Activated CD8-positive, alpha-beta memory T cell treated with anti-CD3 and anti-CD28 coated beads, Interleukin-2, amount 10 ng/mL, durations not matched to agents 7 days and 5 days (primary cell): Measurements from ENCODE around the gene ANKS6. TPM values are rescaled to one million over a fixed set of nuclear protein-coding genes. Genes with fewer than 3 reads are reported as not detected.

Experiments
- ATAC-seq: fragments of 150-1000 bp; cut with Tn5 transposase; one replicate; pipeline ENCODE4 v1.10.0; 2021; ENCODE audit warnings: moderate library complexity
- CTCF ChIA-PET: fragments of 350-600 bp; sonication (Branson Sonifier 250); formaldehyde crosslinking; loops from one replicate; lab custom pipeline; 2021; ENCODE audit warnings: antibody characterized with exemption; lab: Charles Lee
- DNase-seq: peaks from one replicate; pipeline ENCODE4 v3.0.0-alpha.2; 2020
- H3K27ac Mint-ChIP-seq: one replicate; pipeline ENCODE4 v1.8.0; 2021; ENCODE audit warnings: mild to moderate bottlenecking, mixed read lengths
- H3K27me3 Mint-ChIP-seq: one replicate; pipeline ENCODE4 v1.8.0; 2021; ENCODE audit warnings: mixed read lengths
- H3K36me3 Mint-ChIP-seq: one replicate; pipeline ENCODE4 v1.8.0; 2021; ENCODE audit warnings: mild to moderate bottlenecking, mixed read lengths
- H3K4me1 Mint-ChIP-seq: one replicate; pipeline ENCODE4 v1.8.0; 2021; ENCODE audit warnings: mixed read lengths
- H3K4me3 Mint-ChIP-seq: one replicate; pipeline ENCODE4 v1.8.0; 2021; ENCODE audit warnings: mild to moderate bottlenecking, moderate library complexity, mixed read lengths
- H3K9me3 Mint-ChIP-seq: one replicate; pipeline ENCODE4 v1.8.0; 2022; ENCODE audit warnings: low read depth, mixed read lengths
- total RNA-seq, 2 experiments: library from RNA; stranded (reverse); gene quantifications; one replicate each; pipeline ENCODE4 v1.2.3, GENCODE V29; 2021

ANKS6 gene
- total RNA-seq, 2 experiments from 2014 or later = 6.5 to 9.2 TPM

- Mint-ChIP-seq H3K4me3 (no peak overlapping the region), H3K4me1 (peaks cover 3% of the 10 kb centered on the region), H3K36me3 (no peaks in the 10 kb centered on the region), H3K27me3 (peaks cover 38% of the 10 kb centered on the region), H3K27ac (no peak overlapping the region), H3K9me3 (no peaks in the 10 kb centered on the region)
- DNase-seq (no peak), ATAC-seq (no peak)
- CTCF ChIA-PET = no interaction called here
These were observed 68.9 kb downstream of the ANKS6 start for GRCh38 chr9:98727428-98727827.

- Mint-ChIP-seq H3K36me3 (no peaks in the 10 kb centered on the region), H3K9me3 (no peaks in the 10 kb centered on the region), H3K27me3 (peaks cover 41% of the 10 kb centered on the region), H3K4me1 (peaks cover 3% of the 10 kb centered on the region), H3K4me3 (no peak overlapping the region), H3K27ac (no peak overlapping the region)
- CTCF ChIA-PET = no interaction called here
- no peak for DNase-seq
- ATAC-seq = no peak
These were observed 69.6 kb downstream of the ANKS6 start for GRCh38 chr9:98726735-98727134.

GRCh38 chr9:98724810-98725530 lies 71.4 kb downstream of the ANKS6 start:
- Mint-ChIP-seq H3K4me3 (no peak overlapping the region), H3K27ac (no peak overlapping the region), H3K9me3 (no peaks in the 10 kb centered on the region), H3K36me3 (no peaks in the 10 kb centered on the region), H3K4me1 (no peaks in the 10 kb centered on the region), H3K27me3 (peaks cover 51% of the 10 kb centered on the region)
- CTCF ChIA-PET = interaction anchor here (0.9 to 1.0 kb wide), 2 partner anchors 20 to 51 kb away, joined by 3 to 4 read pairs; no protein-coding TSS in a partner anchor
- DNase-seq = no peak
- ATAC-seq = no peak

- Mint-ChIP-seq H3K27me3 (peaks cover 60% of the 10 kb centered on the region), H3K4me3 (no peak overlapping the region), H3K9me3 (no peaks in the 10 kb centered on the region), H3K27ac (no peak overlapping the region), H3K4me1 (no peaks in the 10 kb centered on the region), H3K36me3 (no peaks in the 10 kb centered on the region)
- CTCF ChIA-PET = no interaction called here
- DNase-seq = no peak
- ATAC-seq = no peak
These were observed 74.7 kb downstream of the ANKS6 start for GRCh38 chr9:98721643-98722042.

GRCh38 chr9:98720402-98720801 lies 76.0 kb downstream of the ANKS6 start:
- ATAC-seq = no peak
- H3K27ac Mint-ChIP-seq = no peak overlapping the region

GRCh38 chr9:98719055-98719454 lies 77.3 kb downstream of the ANKS6 start:
- no peaks in the 10 kb centered on the region for H3K9me3 Mint-ChIP-seq
- no peaks in the 10 kb centered on the region for H3K36me3 Mint-ChIP-seq
- ATAC-seq (no peak), DNase-seq (no peak)
- no peaks in the 10 kb centered on the region for H3K4me1 Mint-ChIP-seq
- peaks cover 60% of the 10 kb centered on the region for H3K27me3 Mint-ChIP-seq
- no peak overlapping the region for H3K4me3 Mint-ChIP-seq
- CTCF ChIA-PET = no interaction called here
- no peak overlapping the region for H3K27ac Mint-ChIP-seq

More at GRCh38 chr9:98720402-98720801, 76.0 kb downstream of the ANKS6 start:
- no peaks in the 10 kb centered on the region for H3K4me1 Mint-ChIP-seq
- no peak overlapping the region for H3K4me3 Mint-ChIP-seq
- CTCF ChIA-PET = no interaction called here
- no peak for DNase-seq
- no peaks in the 10 kb centered on the region for H3K9me3 Mint-ChIP-seq
- no peaks in the 10 kb centered on the region for H3K36me3 Mint-ChIP-seq
- H3K27me3 Mint-ChIP-seq = peaks cover 61% of the 10 kb centered on the region

- Mint-ChIP-seq H3K27ac (no peak overlapping the region), H3K36me3 (no peaks in the 10 kb centered on the region), H3K4me3 (no peak overlapping the region), H3K4me1 (no peaks in the 10 kb centered on the region), H3K9me3 (no peaks in the 10 kb centered on the region), H3K27me3 (peaks cover 64% of the 10 kb centered on the region)
- DNase-seq (no peak), ATAC-seq (no peak)
- CTCF ChIA-PET = interaction anchor here (1.3 kb wide), 1 partner anchor 60 kb away, joined by 3 read pairs; no protein-coding TSS in a partner anchor
These were observed 81.5 kb downstream of the ANKS6 start for GRCh38 chr9:98714833-98715232.

- Mint-ChIP-seq H3K36me3 (no peaks in the 10 kb centered on the region), H3K27me3 (peaks cover 67% of the 10 kb centered on the region), H3K4me1 (peaks cover 1% of the 10 kb centered on the region), H3K27ac (no peak overlapping the region), H3K4me3 (no peak overlapping the region), H3K9me3 (no peaks in the 10 kb centered on the region)
- CTCF ChIA-PET = no interaction called here
- DNase-seq (no peak), ATAC-seq (no peak)
These were observed 83.4 kb downstream of the ANKS6 start for GRCh38 chr9:98712987-98713386.

- Mint-ChIP-seq H3K27ac (no peak overlapping the region), H3K36me3 (no peaks in the 10 kb centered on the region), H3K4me3 (no peak overlapping the region), H3K4me1 (peaks cover 5% of the 10 kb centered on the region), H3K9me3 (no peaks in the 10 kb centered on the region), H3K27me3 (peaks cover 70% of the 10 kb centered on the region)
- no peak for ATAC-seq
- CTCF ChIA-PET = no interaction called here
- DNase-seq = no peak
These were observed 86.1 kb downstream of the ANKS6 start for GRCh38 chr9:98709968-98710965.

- Mint-ChIP-seq H3K4me3 (no peak within 1 kb of the TSS), H3K9me3 (no peaks in the 10 kb centered on the region), H3K27ac (no peak within 1 kb of the TSS), H3K36me3 (no peaks in the 10 kb centered on the region), H3K27me3 (peaks cover 74% of the 10 kb centered on the region), H3K4me1 (peaks cover 5% of the 10 kb centered on the region)
- ATAC-seq (no peak), DNase-seq (no peak)
- CTCF ChIA-PET = no interaction called here
These were observed 87.1 kb downstream of the ANKS6 start, which contains the start of gene GABBR2 for GRCh38 chr9:98708933-98709911. GABBR2 (minus strand) TSS chr9:98708935; CDS start chr9:98708737, 198 bp downstream.

GRCh38 chr9:98708103-98708932 lies 88.0 kb downstream of the ANKS6 start:
- Mint-ChIP-seq H3K4me1 (peaks cover 5% of the 10 kb centered on the region), H3K27ac (no peak overlapping the region), H3K9me3 (no peaks in the 10 kb centered on the region), H3K27me3 (peaks cover 77% of the 10 kb centered on the region), H3K36me3 (no peaks in the 10 kb centered on the region), H3K4me3 (no peak overlapping the region)
- CTCF ChIA-PET = no interaction called here
- ATAC-seq = no peak
- DNase-seq = no peak
